Lower leg skin (tissue), 3 donors: ENCODE results near the gene DTX1.

Source experiments
- CTCF ChIP-seq, 3 donors: fragments of 450-650 bp; IDR thresholded peaks; one replicate each; pipeline ENCODE4 v1.5.1; 2016; ENCODE audit warnings: antibody characterized with exemption in 3 of 3, mild to moderate bottlenecking in 3 of 3, moderate library complexity in 2 of 3
- POLR2A ChIP-seq, 2 donors: fragments of 450-650 bp; IDR thresholded peaks; one replicate each; pipeline ENCODE4 v1.6.1; 2016 to 2017; ENCODE audit warnings: antibody characterized with exemption in 2 of 2, mild to moderate bottlenecking in 1 of 2, moderate library complexity in 1 of 2

- TF ChIP-seq POLR2A (IDR thresholded peaks at IDR 0.05) (no peak), CTCF (IDR thresholded peaks at IDR 0.05) (no peak)
These were observed 8.8 kb downstream of the DTX1 start for GRCh38 chr12:113065126-113066007.
